ENCODE data around the gene CRB1.

Gene CRB1

GRCh38 chr1:197351821-197352440 is 83.9 kb downstream of the CRB1 start:
- Histone ChIP-seq H3K36me3 (ENCODE audit: insufficient read depth, low read length) (no peaks in the 10 kb centered on the region), H3K9me3 (ENCODE audit: insufficient read depth, low read length, severe bottlenecking) (no peaks in the 10 kb centered on the region), H3K9ac (ENCODE audit: low read depth, low read length) (no peak overlapping the region), H3K4me1 (ENCODE audit: insufficient read depth, low read length) (no peaks in the 10 kb centered on the region), H3K27ac (ENCODE audit: low read length) (no peak overlapping the region), H2AFZ (ENCODE audit: low read depth, low read length) (no peak overlapping the region), H3K4me2 (ENCODE audit: insufficient read depth, low read length) (no peak overlapping the region), H3K4me3 (ENCODE audit: low read depth in 1 of 2, low read length in 2 of 2) (no peak overlapping the region), H3K79me2 (ENCODE audit: insufficient read depth, low read length) (no peaks in the 10 kb centered on the region), H3K27me3 (ENCODE audit: insufficient read depth, low read length, poor library complexity) (no peaks in the 10 kb centered on the region), H4K20me1 (ENCODE audit: insufficient read depth, low read length) (no peaks in the 10 kb centered on the region)
- DNase-seq (no peak), ATAC-seq (ENCODE audit: insufficient read depth, low read depth) (no peak)
- TF ChIP-seq CTCF (IDR thresholded peaks at IDR 0.05; ENCODE audit: borderline replicate concordance, extremely low read depth, low read length, poor library complexity, severe bottlenecking) (no peak), EZH2 (IDR thresholded peaks at IDR 0.05; ENCODE audit: borderline replicate concordance, low read depth, low read length, severe bottlenecking) (no peak)

- ATAC-seq (ENCODE audit: insufficient read depth, low read depth) = no peak
Measured at GRCh38 chr1:197355248-197355995, 87.4 kb downstream of the CRB1 start.

GRCh38 chr1:197356723-197357533 is 88.9 kb downstream of the CRB1 start:
- H2AFZ ChIP-seq (ENCODE audit: low read depth, low read length) = 0 out of 2 replicates have a peak overlapping the region, but pooled peaks have one; percentile 54
- no peaks in the 10 kb centered on the region for H3K27me3 ChIP-seq (ENCODE audit: insufficient read depth, low read length, poor library complexity)
- ATAC-seq (ENCODE audit: insufficient read depth, low read depth) = peak; percentile 86

More at GRCh38 chr1:197355248-197355995, 87.4 kb downstream of the CRB1 start:
- TF ChIP-seq CTCF (IDR thresholded peaks at IDR 0.05; ENCODE audit: borderline replicate concordance, extremely low read depth, low read length, poor library complexity, severe bottlenecking) (no peak), EZH2 (IDR thresholded peaks at IDR 0.05; ENCODE audit: borderline replicate concordance, low read depth, low read length, severe bottlenecking) (no peak)
- Histone ChIP-seq H3K4me2 (ENCODE audit: insufficient read depth, low read length) (no peak overlapping the region), H3K36me3 (ENCODE audit: insufficient read depth, low read length) (no peaks in the 10 kb centered on the region), H3K79me2 (ENCODE audit: insufficient read depth, low read length) (no peaks in the 10 kb centered on the region), H3K9ac (ENCODE audit: low read depth, low read length) (no peak overlapping the region), H4K20me1 (ENCODE audit: insufficient read depth, low read length) (no peaks in the 10 kb centered on the region), H3K27ac (ENCODE audit: low read length) (no peak overlapping the region), H3K27me3 (ENCODE audit: insufficient read depth, low read length, poor library complexity) (no peaks in the 10 kb centered on the region), H3K9me3 (ENCODE audit: insufficient read depth, low read length, severe bottlenecking) (no peaks in the 10 kb centered on the region), H3K4me3 (ENCODE audit: low read depth in 1 of 2, low read length in 2 of 2) (no peak overlapping the region), H2AFZ (ENCODE audit: low read depth, low read length) (no peak overlapping the region), H3K4me1 (ENCODE audit: insufficient read depth, low read length) (no peaks in the 10 kb centered on the region)
- no peak for DNase-seq

More at GRCh38 chr1:197356723-197357533, 88.9 kb downstream of the CRB1 start:
- Histone ChIP-seq H3K4me1 (ENCODE audit: insufficient read depth, low read length) (no peaks in the 10 kb centered on the region), H3K9me3 (ENCODE audit: insufficient read depth, low read length, severe bottlenecking) (no peaks in the 10 kb centered on the region), H3K9ac (ENCODE audit: low read depth, low read length) (no peak overlapping the region), H3K79me2 (ENCODE audit: insufficient read depth, low read length) (no peaks in the 10 kb centered on the region), H3K27ac (ENCODE audit: low read length) (no peak overlapping the region), H4K20me1 (ENCODE audit: insufficient read depth, low read length) (no peaks in the 10 kb centered on the region), H3K4me2 (ENCODE audit: insufficient read depth, low read length) (no peak overlapping the region), H3K36me3 (ENCODE audit: insufficient read depth, low read length) (no peaks in the 10 kb centered on the region), H3K4me3 (ENCODE audit: low read depth in 1 of 2, low read length in 2 of 2) (no peak overlapping the region)
- DNase-seq = peak; percentile 40
- no peak for TF ChIP-seq EZH2 (IDR thresholded peaks at IDR 0.05; ENCODE audit: borderline replicate concordance, low read depth, low read length, severe bottlenecking)
- TF ChIP-seq CTCF (IDR thresholded peaks at IDR 0.05; ENCODE audit: borderline replicate concordance, extremely low read depth, low read length, poor library complexity, severe bottlenecking) = peak; percentile 76
